GM19455 (cell line): ENCODE measurements around the gene NFU1.

Source experiments
- ATAC-seq: cut with Tn5 transposase; IDR thresholded peaks from one replicate; pipeline ENCODE4 v1.9.1; 2021; ENCODE audit not compliant: unreplicated experiment

Gene NFU1

GRCh38 chr2:69436938-69437750 lies at the start of gene NFU1:
Gene NFU1, minus strand, starts transcription at chr2:69437435. Its CDS starts 13 bp downstream, at chr2:69437422.
- peak; percentile 94 for ATAC-seq

- ATAC-seq, result no peak
Observed at GRCh38 chr2:69483696-69484095, 46.5 kb upstream of the NFU1 start.

GRCh38 chr2:69483024-69483423 lies 45.8 kb upstream of the NFU1 start:
- no peak for ATAC-seq

DNA sequence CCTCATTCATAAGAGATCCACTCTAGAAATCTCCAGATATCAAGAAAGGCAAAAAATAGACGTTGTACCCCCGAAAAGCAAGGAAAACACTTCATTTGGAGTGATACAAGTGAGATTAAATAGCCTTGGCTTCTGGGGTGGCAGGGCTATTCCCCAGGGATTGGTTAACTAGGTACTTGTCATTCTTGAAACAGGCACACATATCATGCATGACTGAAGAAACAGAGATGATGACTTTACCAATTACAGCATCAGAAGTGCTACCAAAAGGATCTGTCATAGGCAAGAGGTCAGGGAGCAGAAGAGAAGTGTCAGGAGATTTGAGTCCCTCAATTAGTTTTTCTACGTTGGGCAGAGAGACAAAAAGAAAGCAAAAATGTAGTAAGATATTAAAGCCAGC lies 45.2 kb upstream of the NFU1 start:
- no peak for ATAC-seq

- no peak for ATAC-seq
Observed at GRCh38 chr2:69481421-69481820, 44.2 kb upstream of the NFU1 start.

GRCh38 chr2:69477627-69478026 lies 40.4 kb upstream of the NFU1 start:
- ATAC-seq, result no peak

DNA sequence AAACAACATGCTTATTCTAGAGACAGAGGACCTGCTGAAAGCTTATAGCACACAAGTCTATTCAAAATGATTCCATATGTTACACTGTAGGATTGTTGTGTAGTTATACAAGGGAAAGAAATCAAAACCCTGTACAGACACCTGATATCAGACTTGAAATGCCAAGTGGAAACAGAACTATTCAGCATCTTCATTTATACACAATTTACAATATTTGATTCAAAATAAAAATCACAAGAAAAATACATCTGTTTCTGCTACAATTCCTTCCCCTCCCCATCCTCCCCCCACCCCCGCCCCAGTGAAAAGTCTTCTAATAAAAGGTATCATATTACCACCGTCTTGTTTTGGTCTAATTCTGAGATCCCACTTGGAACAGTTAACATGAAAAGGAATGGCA lies 37.5 kb upstream of the NFU1 start:
- ATAC-seq, result no peak

- ATAC-seq, result no peak
Observed at GRCh38 chr2:69471793-69472192, 34.6 kb upstream of the NFU1 start.

DNA sequence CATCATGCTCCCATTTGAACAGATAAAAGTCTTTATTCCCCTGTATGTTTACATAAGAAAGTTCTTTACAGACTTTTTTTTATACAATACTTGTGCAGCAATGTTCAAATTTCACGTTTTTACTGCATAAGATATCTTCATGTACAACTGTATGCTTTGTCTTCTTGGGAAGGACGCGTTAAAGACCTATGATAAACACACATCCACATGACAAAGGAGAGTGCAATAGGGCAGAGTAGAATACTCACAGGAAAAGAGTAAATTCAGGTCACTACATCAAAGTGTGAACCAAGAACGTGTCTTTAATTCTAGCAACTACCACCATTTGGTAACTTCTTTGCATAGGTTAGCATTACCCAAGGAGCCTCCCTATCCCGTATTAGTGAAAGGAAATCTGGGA lies 33.7 kb upstream of the NFU1 start:
- no peak for ATAC-seq

DNA sequence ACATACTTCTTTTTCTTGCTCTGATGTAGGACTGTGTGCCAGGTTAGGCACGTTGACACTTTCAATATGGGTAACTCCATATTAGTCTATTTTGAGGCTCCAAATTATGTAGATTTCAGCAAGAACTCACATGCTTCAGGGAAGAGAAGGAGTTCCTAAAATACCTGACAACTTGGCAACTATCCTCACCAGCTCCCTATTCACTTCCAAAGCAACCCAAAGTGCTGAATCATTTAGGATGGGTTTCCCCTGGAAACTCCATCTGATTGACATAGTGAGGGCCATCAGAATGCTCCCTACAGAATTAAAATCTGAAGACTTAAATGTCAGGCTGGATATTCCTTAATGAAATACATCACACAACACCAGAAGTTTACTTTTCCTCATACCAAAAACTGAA lies 32.5 kb upstream of the NFU1 start:
- ATAC-seq, result no peak

DNA sequence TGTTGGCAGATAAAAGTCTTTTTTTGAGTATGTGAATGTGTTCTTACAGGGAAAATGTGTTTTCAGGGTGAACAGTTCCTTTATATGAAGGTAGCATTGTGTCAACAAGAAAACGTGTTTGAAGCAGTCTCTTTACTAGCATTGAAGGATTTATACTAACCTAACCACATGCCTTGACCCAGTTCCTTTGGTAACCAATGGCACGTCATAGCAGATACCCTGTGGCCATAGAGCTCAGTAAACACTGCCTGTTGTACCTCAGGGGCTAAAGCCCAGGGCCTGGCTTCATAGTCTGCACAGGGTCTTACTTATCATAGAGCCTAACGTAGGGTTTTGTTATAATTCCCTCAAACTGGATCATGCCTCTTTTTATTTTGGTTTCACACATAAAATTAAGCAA lies 32.1 kb upstream of the NFU1 start:
- ATAC-seq, result no peak

- ATAC-seq, result no peak
Observed at GRCh38 chr2:69466728-69467127, 29.5 kb upstream of the NFU1 start.

GRCh38 chr2:69465513-69466456 lies 28.6 kb upstream of the NFU1 start:
- no peak for ATAC-seq

GRCh38 chr2:69464575-69464974 lies 27.3 kb upstream of the NFU1 start:
- no peak for ATAC-seq

GRCh38 chr2:69462780-69463179 lies 25.5 kb upstream of the NFU1 start:
- ATAC-seq, result no peak

DNA sequence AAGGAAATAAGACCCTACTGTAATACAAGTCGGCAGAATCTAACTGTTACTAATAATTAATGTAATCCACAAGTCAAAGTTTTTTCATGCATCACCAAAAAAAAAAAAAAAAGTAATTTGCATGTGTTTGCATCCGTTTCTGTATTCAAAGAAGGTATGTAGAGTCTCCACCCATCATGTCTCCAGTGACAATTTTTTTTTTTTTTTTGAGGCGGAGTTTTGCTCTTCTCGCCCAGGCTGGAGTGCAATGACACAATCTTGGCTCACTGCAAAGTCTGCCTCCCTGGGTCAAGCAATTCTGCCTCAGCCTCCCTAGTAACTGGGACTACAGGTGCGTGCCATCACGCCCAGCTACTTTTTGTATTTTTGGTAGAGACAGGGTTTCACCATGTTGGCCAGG lies 24.2 kb upstream of the NFU1 start:
- ATAC-seq, result no peak

DNA sequence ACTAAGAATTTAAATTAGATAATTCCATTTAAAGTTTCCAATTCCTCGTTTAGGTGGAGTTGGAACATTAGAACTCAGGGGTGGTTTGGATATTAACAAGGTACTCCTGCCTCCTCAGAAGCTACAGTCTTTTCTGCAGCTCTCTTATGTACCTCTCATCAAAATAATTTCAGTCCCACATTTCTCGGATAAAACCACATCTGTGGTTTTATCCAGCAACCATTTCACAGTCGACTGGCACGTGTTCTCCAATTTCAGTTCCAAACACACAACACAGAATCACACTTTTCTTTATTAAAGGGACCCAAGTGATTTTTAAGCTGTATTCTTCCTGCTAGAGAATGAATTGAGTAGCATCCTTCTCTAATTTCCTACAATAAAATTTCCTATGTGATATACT lies 22.7 kb upstream of the NFU1 start:
- ATAC-seq, result no peak

DNA sequence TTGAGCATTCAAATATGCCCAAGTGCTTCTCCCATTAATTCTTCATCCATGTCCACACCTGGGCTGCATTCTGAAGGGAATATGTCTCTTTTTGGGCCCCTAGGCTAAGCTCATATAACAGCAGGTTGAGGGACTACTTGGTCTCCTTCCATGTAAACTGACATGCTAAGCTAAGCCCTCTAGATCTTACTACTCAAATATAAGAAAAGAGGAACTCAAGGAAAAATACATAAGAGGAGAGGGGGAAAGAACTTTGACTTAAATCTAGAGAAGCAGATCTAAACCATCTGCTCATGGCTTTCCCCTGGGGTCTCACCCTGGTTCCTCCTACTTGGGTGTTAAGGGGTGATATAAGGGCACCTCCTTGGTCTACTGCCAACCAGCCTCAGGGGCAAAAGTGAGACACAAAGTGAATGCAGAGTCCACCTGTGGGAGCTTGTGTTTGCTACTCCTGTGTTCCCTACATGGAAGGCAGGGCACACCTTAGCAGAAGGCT lies 19.8 kb upstream of the NFU1 start:
- ATAC-seq, result no peak

GRCh38 chr2:69456154-69456553 lies 18.9 kb upstream of the NFU1 start:
- ATAC-seq, result no peak

GRCh38 chr2:69454976-69455375 lies 17.7 kb upstream of the NFU1 start:
- no peak for ATAC-seq

GRCh38 chr2:69453475-69454129 lies 16.4 kb upstream of the NFU1 start:
- ATAC-seq, result no peak
